Measurements from ENCODE around the gene COX18. TPM values are rescaled to one million over a fixed set of nuclear protein-coding genes. Genes with fewer than 3 reads are reported as not detected.
A peak's percentile ranks its signal among the peaks of the same experiment; 100 is the strongest.

Gene COX18
- total and polyA plus RNA-seq, 12 donors: 8.0 to 22.3 (median 17.6) TPM

DNA sequence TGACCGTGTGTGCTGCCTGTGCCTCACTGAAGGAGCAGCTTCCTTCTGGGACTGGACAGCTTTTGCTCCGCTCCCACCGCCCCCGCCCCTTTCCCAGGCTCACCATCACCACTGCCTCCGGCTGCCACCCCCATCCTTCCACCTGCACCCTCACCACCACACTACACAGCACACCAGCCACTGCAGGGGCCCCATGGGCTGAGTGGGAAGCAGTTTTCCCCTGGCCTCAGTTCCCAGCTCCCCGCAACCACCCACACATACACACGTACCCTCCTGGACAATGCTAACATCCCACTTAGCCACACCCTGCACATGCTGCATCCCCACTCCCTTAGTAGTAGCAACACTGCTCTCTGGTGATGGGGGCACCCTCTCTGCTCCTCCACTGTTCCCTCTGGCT is 29.6 kb upstream of the COX18 start:
- intact Hi-C loops (cut with DNase I): loop anchor here in 3 of 10 donors (10.0 kb wide), 2 partner anchors 46 to 156 kb away; partner anchors contain the start of gene ANKRD17 (in 1 of the 3)

DNA sequence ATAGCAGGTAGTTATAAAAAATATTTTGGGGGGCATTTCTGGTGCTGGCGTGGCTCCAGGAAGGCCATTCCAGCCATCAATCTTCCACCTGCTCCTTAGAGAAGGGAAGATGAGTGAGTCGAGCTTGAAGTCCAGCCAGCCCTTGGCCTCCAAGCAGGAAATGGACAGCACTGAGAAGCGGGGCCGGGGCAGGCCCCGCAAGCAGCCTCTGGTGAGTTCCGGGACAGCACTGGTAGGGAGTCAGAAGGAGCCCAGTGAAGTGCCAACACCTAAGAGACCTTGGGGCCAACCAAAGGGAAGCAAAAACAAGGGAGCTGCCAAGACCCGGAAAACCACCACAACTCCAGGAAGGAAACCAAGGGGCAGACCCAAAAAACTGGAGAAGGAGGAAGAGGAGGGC is 29.2 kb upstream of the COX18 start:
- H3K27ac ChIP-seq: no peak overlapping the region
- ATAC-seq (peak in 3 of 8 donors; percentile 35 to 64 (median 46)), DNase-seq (no peak)
- H3K4me1 ChIP-seq: no peaks in the 10 kb centered on the region
- TF ChIP-seq, protein P1, sequence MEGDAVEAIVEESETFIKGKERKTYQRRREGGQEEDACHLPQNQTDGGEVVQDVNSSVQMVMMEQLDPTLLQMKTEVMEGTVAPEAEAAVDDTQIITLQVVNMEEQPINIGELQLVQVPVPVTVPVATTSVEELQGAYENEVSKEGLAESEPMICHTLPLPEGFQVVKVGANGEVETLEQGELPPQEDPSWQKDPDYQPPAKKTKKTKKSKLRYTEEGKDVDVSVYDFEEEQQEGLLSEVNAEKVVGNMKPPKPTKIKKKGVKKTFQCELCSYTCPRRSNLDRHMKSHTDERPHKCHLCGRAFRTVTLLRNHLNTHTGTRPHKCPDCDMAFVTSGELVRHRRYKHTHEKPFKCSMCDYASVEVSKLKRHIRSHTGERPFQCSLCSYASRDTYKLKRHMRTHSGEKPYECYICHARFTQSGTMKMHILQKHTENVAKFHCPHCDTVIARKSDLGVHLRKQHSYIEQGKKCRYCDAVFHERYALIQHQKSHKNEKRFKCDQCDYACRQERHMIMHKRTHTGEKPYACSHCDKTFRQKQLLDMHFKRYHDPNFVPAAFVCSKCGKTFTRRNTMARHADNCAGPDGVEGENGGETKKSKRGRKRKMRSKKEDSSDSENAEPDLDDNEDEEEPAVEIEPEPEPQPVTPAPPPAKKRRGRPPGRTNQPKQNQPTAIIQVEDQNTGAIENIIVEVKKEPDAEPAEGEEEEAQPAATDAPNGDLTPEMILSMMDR (IDR thresholded peaks at IDR 0.05): no peak
- H3K4me3 ChIP-seq: no peak overlapping the region
- peaks cover 0 to 100% (median 59%) of the 10 kb centered on the region in 9 donors for H3K36me3 ChIP-seq
- intact Hi-C loops (cut with DNase I): loop anchor here in 3 of 10 donors (10.0 kb wide), 2 partner anchors 46 to 156 kb away; partner anchors contain the start of gene ANKRD17 (in 1 of the 3)
- 72 to 87% methylated on average over 7 of the region's 7 CpGs for whole genome bisulfite sequencing, 2 donors
- no peaks in the 10 kb centered on the region for H3K9me3 ChIP-seq
- no peaks in the 10 kb centered on the region for H3K27me3 ChIP-seq

More for the DNA sequence above, 29.6 kb upstream of the COX18 start:
- H3K27ac ChIP-seq: no peak overlapping the region
- no peak overlapping the region for H3K4me3 ChIP-seq
- H3K4me1 ChIP-seq: no peaks in the 10 kb centered on the region
- ATAC-seq (peak in 6 of 8 donors; percentile 15 to 57 (median 31)), DNase-seq (no peak)
- WGBS, 2 donors: 81 to 91% methylated on average over 7 of the region's 7 CpGs
- peaks cover 0 to 100% (median 61%) of the 10 kb centered on the region in 9 donors for H3K36me3 ChIP-seq
- TF ChIP-seq, protein P1 (IDR thresholded peaks at IDR 0.05): no peak
- H3K9me3 ChIP-seq: no peaks in the 10 kb centered on the region
- H3K27me3 ChIP-seq: no peaks in the 10 kb centered on the region

DNA sequence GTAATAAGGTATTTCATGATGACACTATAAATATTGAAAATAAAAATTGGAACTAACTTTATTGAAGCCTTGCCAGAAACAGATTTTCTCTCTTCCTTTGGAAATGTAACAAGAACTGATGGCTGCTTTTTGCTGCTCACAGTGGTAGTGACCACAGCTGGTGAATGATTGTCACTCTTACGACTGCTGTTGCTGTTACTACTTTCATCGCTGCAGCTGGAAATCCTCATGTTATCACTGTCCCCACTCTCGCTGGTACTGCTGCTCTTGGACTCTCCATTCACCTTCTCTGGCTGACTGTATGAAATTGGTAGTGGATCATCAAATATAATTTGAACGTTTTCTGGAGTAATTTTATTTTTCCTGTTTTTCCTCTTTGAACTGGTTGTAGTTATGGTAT is 28.5 kb upstream of the COX18 start:
- Histone ChIP-seq H3K27ac (no peak overlapping the region), H3K4me3 (no peak overlapping the region), H3K9me3 (no peaks in the 10 kb centered on the region), H3K36me3 (peaks cover 0 to 100% (median 60%) of the 10 kb centered on the region in 9 donors), H3K27me3 (no peaks in the 10 kb centered on the region), H3K4me1 (peaks cover 0 to 1% (median 0%) of the 10 kb centered on the region in 9 donors)
- no peak for ATAC-seq
- no peak for DNase-seq
- 42 to 56% methylated on average over 4 of the region's 4 CpGs for WGBS, 2 donors
- TF ChIP-seq, protein P1 (IDR thresholded peaks at IDR 0.05): no peak
- intact Hi-C loops (cut with DNase I): loop anchor here in 3 of 10 donors (10.0 kb wide), 2 partner anchors 47 to 157 kb away; partner anchors contain the start of gene ANKRD17 (in 1 of the 3)

DNA sequence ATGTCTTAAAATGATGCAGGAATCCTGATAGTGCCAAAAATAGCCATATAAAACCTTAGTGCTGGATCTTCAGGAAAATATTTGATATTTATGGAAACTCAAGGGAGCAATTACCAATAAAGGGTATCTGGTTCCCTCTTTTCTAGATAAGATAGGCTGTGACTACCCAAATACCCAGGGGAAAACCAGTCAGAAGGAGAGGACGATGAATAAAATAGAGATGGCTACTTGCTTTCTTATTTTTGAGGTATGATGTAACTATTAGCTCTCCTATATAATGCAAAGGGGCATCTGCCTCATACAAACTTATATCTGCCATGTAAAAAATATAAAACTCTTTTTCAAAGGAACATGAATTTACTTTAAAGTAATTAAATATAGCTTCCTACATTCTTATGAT is 23.4 kb upstream of the COX18 start:
- Histone ChIP-seq H3K9me3 (no peaks in the 10 kb centered on the region), H3K27me3 (no peaks in the 10 kb centered on the region), H3K36me3 (peaks cover 0 to 93% (median 50%) of the 10 kb centered on the region in 9 donors), H3K27ac (peak overlapping the region in 1 of 10 donors; percentile 24), H3K4me1 (peaks cover 0 to 18% (median 3%) of the 10 kb centered on the region in 9 donors), H3K4me3 (no peak overlapping the region)
- TF ChIP-seq, protein P1 (IDR thresholded peaks at IDR 0.05): no peak
- DNase-seq (no peak), ATAC-seq (peak in 1 of 8 donors; percentile 28)
- 53 to 71% methylated on average over 1 of the region's 1 CpG for WGBS, 2 donors
- intact Hi-C loops (cut with DNase I): loop anchor here in 3 of 10 donors (10.0 kb wide), 2 partner anchors 52 to 162 kb away; partner anchors contain the start of gene ANKRD17 (in 1 of the 3)

All from heart right ventricle (tissue), 16 donors.